Esophagus muscularis mucosa (tissue), 4 donors: Measurements from ENCODE around the gene C4B. TPM values are rescaled to one million over a fixed set of nuclear protein-coding genes. Genes with fewer than 3 reads are reported as not detected.

ENCODE experiments used
- DNase-seq: peaks from one replicate; pipeline ENCODE4 v3.0.0-alpha.2; 2017; ENCODE audit errors: extremely low spot score
- H3K27ac ChIP-seq, 4 donors: fragments of 200-600 bp; sonication (generic); replicated peaks in 1 of 4; 1 replicate in 3 of 4; 2 replicates in 1 of 4; pipeline ENCODE4 v1.5.1; 2016 to 2019; ENCODE audit warnings: mild to moderate bottlenecking in 1 of 4
- H3K27me3 ChIP-seq, 4 donors: fragments of 200-600 bp; sonication (generic); one replicate each; pipeline versions ENCODE4 v1.5.1 to v1.6.0; 2016 to 2019
- H3K36me3 ChIP-seq, 4 donors: fragments of 200-600 bp; sonication (generic); one replicate each; pipeline ENCODE4 v1.5.1; 2016 to 2019
- H3K4me1 ChIP-seq, 4 donors: fragments of 200-600 bp; sonication (generic); one replicate each; pipeline ENCODE4 v1.5.1; 2016 to 2019
- H3K4me3 ChIP-seq, 4 donors: fragments of 200-600 bp; sonication (generic); 1 replicate in 2 of 4; 2 replicates in 2 of 4; pipeline ENCODE4 v1.5.1; 2016 to 2019; ENCODE audit warnings: mild to moderate bottlenecking in 4 of 4, moderate library complexity in 1 of 4
- H3K9me3 ChIP-seq, 4 donors: fragments of 200-600 bp; sonication (generic); 1 replicate in 3 of 4; 2 replicates in 1 of 4; pipeline ENCODE4 v1.5.1; 2016 to 2019
- EP300 ChIP-seq: sonication (generic); formaldehyde crosslinking; IDR thresholded peaks from one replicate; pipeline ENCODE4 v1.6.1; 2017; ENCODE audit warnings: antibody characterized with exemption
- POLR2A ChIP-seq: fragments of 450-650 bp; IDR thresholded peaks from one replicate; pipeline ENCODE4 v1.6.1; 2017; ENCODE audit warnings: antibody characterized with exemption, moderate library complexity, mild to moderate bottlenecking, low read depth
- POLR2AphosphoS5 ChIP-seq, 2 donors: sonication (generic); formaldehyde crosslinking; IDR thresholded peaks; one replicate each; pipeline ENCODE4 v1.6.1; 2017; ENCODE audit warnings: antibody characterized with exemption in 2 of 2
- WGBS: methylation state at CpG from one replicate; pipeline ENCODE4 v1.1.5; 2018; 5-methylcytosine and 5-hydroxymethylcytosine counted together
- intact Hi-C: fragments of 100-400 bp; cut with DNase I; formaldehyde crosslinking; loops from one replicate; pipeline ENCODE4 v1.15.1; 2023
- total RNA-seq, 4 donors: library from RNA; depleted of rRNA; stranded (reverse); fragments of >200 nt; gene quantifications; one replicate each; pipeline versions ENCODE4 v1.1.0 to v1.2.1, GENCODE V29; 2016
- TF ChIP-seq, protein P1 (sequence below), 3 experiments: fragments of 200-600 bp in 2 of 3; fragments of 450-650 bp in 1 of 3; sonication (generic) in 2 of 3; IDR thresholded peaks; one replicate each; pipeline ENCODE4 v1.5.1; 2017 to 2019; ENCODE audit warnings: antibody characterized with exemption in 3 of 3, mild to moderate bottlenecking in 2 of 3, moderate library complexity in 1 of 3

The C4B gene
- total RNA-seq, 4 donors from 2014 or later, result 45.3 to 203 (median 75.8) TPM

DNA sequence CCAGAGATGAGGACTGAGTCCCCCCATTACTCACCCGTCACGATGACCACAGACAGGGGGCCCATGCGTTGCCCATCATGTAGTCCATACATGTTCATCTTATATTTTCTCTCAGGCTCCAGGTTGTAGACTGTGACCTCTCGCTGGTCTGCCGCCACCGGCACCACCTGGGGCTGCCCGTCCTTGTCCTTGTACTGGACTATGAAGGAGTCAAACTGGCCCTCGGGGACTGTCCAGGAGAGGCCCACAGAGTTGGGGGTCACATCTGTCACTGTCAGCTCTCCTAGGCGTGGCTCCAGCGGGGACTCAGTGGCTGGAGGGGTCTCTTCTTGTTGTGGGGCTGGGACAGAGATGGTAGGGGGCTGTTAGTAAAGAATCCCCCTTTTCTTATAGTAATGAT lies 59.0 kb downstream of the C4B start:
- intact Hi-C loops, result no loop called here
- DNase-seq, result no peak
- TF ChIP-seq, protein P1, sequence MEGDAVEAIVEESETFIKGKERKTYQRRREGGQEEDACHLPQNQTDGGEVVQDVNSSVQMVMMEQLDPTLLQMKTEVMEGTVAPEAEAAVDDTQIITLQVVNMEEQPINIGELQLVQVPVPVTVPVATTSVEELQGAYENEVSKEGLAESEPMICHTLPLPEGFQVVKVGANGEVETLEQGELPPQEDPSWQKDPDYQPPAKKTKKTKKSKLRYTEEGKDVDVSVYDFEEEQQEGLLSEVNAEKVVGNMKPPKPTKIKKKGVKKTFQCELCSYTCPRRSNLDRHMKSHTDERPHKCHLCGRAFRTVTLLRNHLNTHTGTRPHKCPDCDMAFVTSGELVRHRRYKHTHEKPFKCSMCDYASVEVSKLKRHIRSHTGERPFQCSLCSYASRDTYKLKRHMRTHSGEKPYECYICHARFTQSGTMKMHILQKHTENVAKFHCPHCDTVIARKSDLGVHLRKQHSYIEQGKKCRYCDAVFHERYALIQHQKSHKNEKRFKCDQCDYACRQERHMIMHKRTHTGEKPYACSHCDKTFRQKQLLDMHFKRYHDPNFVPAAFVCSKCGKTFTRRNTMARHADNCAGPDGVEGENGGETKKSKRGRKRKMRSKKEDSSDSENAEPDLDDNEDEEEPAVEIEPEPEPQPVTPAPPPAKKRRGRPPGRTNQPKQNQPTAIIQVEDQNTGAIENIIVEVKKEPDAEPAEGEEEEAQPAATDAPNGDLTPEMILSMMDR (IDR thresholded peaks at IDR 0.05), result no peak
- TF ChIP-seq POLR2AphosphoS5 (IDR thresholded peaks at IDR 0.05), result no peak
- Histone ChIP-seq H3K36me3 (peaks cover 9 to 93% (median 50%) of the 10 kb centered on the region in 4 donors), H3K4me3 (no peak overlapping the region), H3K27ac (peak overlapping the region; percentile 3 to 31 (median 20)), H3K4me1 (peaks cover 13 to 25% (median 20%) of the 10 kb centered on the region in 4 donors), H3K27me3 (no peaks in the 10 kb centered on the region), H3K9me3 (no peaks in the 10 kb centered on the region)
- 93% methylated on average over 10 of the region's 10 CpGs for WGBS

DNA sequence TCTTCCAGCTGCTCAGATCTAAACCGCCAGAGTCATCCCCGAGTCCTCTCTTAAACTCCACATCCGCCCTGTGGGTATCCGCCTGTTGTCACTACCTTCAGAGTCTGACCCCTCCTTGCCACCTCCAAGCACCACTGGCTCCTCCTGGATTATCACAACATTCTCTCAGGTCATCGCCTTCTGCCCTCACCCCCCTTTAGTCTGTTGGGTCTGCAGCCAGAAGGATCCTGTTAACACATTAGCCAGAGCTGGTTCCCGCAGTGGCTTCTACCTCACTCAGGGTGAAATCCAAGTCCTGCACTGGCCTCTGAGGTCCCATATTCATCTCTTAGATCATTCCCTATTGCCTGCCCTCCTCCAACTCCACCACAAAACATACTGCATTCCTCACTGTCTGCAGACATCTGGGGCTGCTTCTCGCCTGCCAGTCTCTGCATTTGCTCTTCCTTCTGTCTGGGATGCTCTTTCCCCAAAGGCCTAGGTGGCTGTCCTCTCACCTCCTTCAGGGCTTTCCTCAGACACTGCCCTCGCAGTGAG lies 60.5 kb downstream of the C4B start:
- H3K4me3 ChIP-seq, result no peak overlapping the region
- no peaks in the 10 kb centered on the region for H3K9me3 ChIP-seq
- 89% methylated on average over 8 of the region's 8 CpGs for WGBS
- H3K4me1 ChIP-seq, result peaks cover 13 to 25% (median 20%) of the 10 kb centered on the region in 4 donors
- intact Hi-C loops, result no loop called here
- peaks cover 7 to 93% (median 46%) of the 10 kb centered on the region in 4 donors for H3K36me3 ChIP-seq
- TF ChIP-seq, protein P1 (IDR thresholded peaks at IDR 0.05), result no peak
- TF ChIP-seq POLR2A (no peak), POLR2AphosphoS5 (IDR thresholded peaks at IDR 0.05) (no peak), EP300 (no peak)
- H3K27me3 ChIP-seq, result no peaks in the 10 kb centered on the region
- H3K27ac ChIP-seq, result peak overlapping the region in 2 of 4 donors; percentile 18 to 64
- no peak for DNase-seq

DNA sequence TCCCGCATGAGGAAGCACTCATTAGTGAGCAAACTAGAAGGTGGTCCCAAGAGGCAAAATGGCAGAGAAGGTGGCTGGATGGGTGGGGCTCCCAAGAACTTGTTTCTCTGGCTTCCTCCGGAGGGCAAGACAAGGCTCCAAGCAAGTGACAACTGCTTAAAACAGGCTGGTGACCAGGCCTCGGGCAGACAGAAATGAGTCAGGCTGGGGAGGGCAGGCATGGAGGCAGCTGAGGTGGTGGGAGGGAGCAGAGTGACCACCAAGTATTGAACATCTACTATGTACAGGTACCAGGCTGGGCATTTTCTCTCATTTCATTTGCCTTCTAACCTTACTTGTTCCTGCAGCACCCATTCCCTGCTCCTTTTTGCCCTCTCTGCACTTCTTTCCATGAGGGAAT lies 61.2 kb downstream of the C4B start:
- H3K27ac ChIP-seq, result peak overlapping the region; percentile 57 to 74 (median 62)

DNA sequence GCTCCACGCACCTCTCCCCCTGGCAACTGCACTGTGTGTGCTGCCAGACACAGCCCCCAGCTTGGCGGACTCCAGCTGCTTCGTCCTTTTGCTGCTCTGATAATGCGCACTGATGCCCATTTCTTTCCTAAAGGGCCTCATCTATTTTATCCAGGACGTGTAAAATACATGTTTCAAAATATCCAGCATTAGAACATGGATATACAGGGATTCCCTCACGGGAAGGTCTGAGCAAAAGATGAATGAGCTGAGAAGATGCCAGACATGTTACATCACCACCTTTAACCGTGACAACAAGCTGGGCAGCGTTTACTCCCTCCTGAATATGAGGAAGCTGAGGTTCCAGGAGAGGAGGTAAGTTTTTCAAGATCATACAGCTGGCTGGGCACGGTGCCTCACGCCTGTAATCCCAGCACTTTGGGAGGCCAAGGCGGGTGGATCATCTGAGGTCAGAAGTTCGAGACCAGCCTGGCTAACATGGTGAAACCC lies 61.8 kb downstream of the C4B start:
- Histone ChIP-seq H3K9me3 (no peaks in the 10 kb centered on the region), H3K27ac (peak overlapping the region; percentile 57 to 75 (median 69)), H3K4me1 (peaks cover 13 to 30% (median 29%) of the 10 kb centered on the region in 4 donors), H3K27me3 (no peaks in the 10 kb centered on the region), H3K4me3 (no peak overlapping the region), H3K36me3 (peaks cover 6 to 90% (median 46%) of the 10 kb centered on the region in 4 donors)
- TF ChIP-seq POLR2A, result no peak
- TF ChIP-seq POLR2AphosphoS5 (IDR thresholded peaks at IDR 0.05), result peak; percentile 61 to 65
- no peak for TF ChIP-seq EP300
- TF ChIP-seq, protein P1 (IDR thresholded peaks at IDR 0.05), result no peak
- no peak for DNase-seq
- WGBS, result 38% methylated on average over 12 of the region's 12 CpGs
- intact Hi-C loops, result no loop called here

More for the DNA sequence above, 61.2 kb downstream of the C4B start:
- Histone ChIP-seq H3K27me3 (no peaks in the 10 kb centered on the region), H3K4me1 (peaks cover 13 to 25% (median 23%) of the 10 kb centered on the region in 4 donors), H3K36me3 (peaks cover 6 to 92% (median 46%) of the 10 kb centered on the region in 4 donors), H3K4me3 (no peak overlapping the region), H3K9me3 (no peaks in the 10 kb centered on the region)
- no peak for DNase-seq
- intact Hi-C loops, result no loop called here
- 69% methylated on average over 3 of the region's 3 CpGs for WGBS
- TF ChIP-seq EP300, result no peak
- TF ChIP-seq POLR2A, result no peak
- no peak for TF ChIP-seq POLR2AphosphoS5 (IDR thresholded peaks at IDR 0.05)
- TF ChIP-seq, protein P1 (IDR thresholded peaks at IDR 0.05), result no peak
